Naive thymus-derived CD8-positive, alpha-beta T cell (primary cell): ENCODE results near the gene PSMD8. TPM values are rescaled to one million over a fixed set of nuclear protein-coding genes. Genes with fewer than 3 reads are reported as not detected.

ENCODE experiments used
- ATAC-seq, 2 donors: fragments of 150-1000 bp; cut with Tn5 transposase in 1 of 2; sonication (Bioruptor Pico), chemical (Tn5 transposase) in 1 of 2; 1 replicate in 1 of 2; 2 replicates in 1 of 2; pipeline ENCODE4 v1.10.0; 2021; ENCODE audit warnings: mild to moderate bottlenecking in 2 of 2, moderate library complexity in 2 of 2
- POLR2A ChIA-PET: fragments of 350-600 bp; sonication (Branson Sonifier 250); formaldehyde crosslinking; loops from one replicate; lab custom pipeline; 2021; ENCODE audit warnings: antibody characterized with exemption; lab: Charles Lee
- DNase-seq, 10 donors: peaks; one replicate each; pipeline versions ENCODE4 v3.0.0 to v3.0.0-alpha.2; 2020 to 2022
- H3K27ac Mint-ChIP-seq, 10 donors: one replicate each; pipeline ENCODE4 v1.8.0; 2020 to 2022; ENCODE audit warnings: mild to moderate bottlenecking in 10 of 10, mixed read lengths in 10 of 10, moderate library complexity in 4 of 10, inconsistent platforms in 1 of 10
- H3K27me3 Mint-ChIP-seq, 5 donors: one replicate each; pipeline ENCODE4 v1.8.0; 2021 to 2022; ENCODE audit warnings: mixed read lengths in 5 of 5
- H3K36me3 Mint-ChIP-seq, 3 donors: one replicate each; pipeline ENCODE4 v1.8.0; 2020 to 2022; ENCODE audit warnings: mixed read lengths in 3 of 3, mild to moderate bottlenecking in 2 of 3, inconsistent platforms in 1 of 3
- H3K4me1 Mint-ChIP-seq, 4 donors: one replicate each; pipeline ENCODE4 v1.8.0; 2021 to 2022; ENCODE audit warnings: mixed read lengths in 4 of 4
- H3K4me3 Mint-ChIP-seq, 10 donors: one replicate each; pipeline ENCODE4 v1.8.0; 2020 to 2022; ENCODE audit warnings: mild to moderate bottlenecking in 10 of 10, mixed read lengths in 10 of 10, moderate library complexity in 6 of 10, inconsistent platforms in 1 of 10
- H3K9me3 Mint-ChIP-seq, 9 donors: one replicate each; pipeline ENCODE4 v1.8.0; 2020 to 2022; ENCODE audit warnings: mixed read lengths in 9 of 9, mild to moderate bottlenecking in 3 of 9, inconsistent platforms in 1 of 9, moderate library complexity in 1 of 9
- polyA plus RNA-seq, 3 donors: library from polyadenylated mRNA; unstranded; fragments of 300-500 nt; fragmentation: Illumina TruSeq; gene quantifications; one replicate each; pipeline ENCODE4 v1.2.3, GENCODE V29; 2021
- total RNA-seq, 8 experiments: library from RNA in 2 of 8; stranded (reverse) in 2 of 8; gene quantifications; one replicate each; pipeline ENCODE4 v1.2.3 and lab custom pipeline; 2021 to 2026

Gene PSMD8
- total and polyA plus RNA-seq, 5 experiments from 2014 or later, result 73.8 to 139 (median 137) TPM

DNA sequence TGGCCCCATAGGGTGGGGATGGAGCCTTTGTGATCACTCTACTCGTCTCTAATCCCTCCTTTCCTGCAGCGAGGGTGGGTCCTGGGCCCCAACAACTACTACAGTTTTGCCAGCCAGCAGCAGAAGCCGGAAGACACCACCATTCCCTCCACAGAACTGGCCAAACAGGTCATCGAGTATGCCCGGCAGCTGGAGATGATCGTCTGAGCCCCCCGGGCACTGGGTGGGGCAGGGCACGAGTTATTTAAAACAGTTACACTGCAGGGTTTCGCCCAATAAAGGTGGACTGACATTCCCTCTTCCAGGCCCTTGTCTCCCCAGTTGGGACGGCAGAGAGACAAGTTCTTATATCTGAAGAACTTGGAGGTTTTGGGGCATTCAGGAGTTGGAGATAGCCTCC, 8.8 kb downstream of the PSMD8 start:
- Mint-ChIP-seq H3K27ac (no peak overlapping the region), H3K9me3 (no peaks in the 10 kb centered on the region), H3K4me1 (peaks cover 10 to 25% (median 16%) of the 10 kb centered on the region in 4 donors), H3K36me3 (peaks cover 0 to 82% (median 55%) of the 10 kb centered on the region in 3 donors), H3K4me3 (no peak overlapping the region), H3K27me3 (peaks cover 5 to 47% (median 24%) of the 10 kb centered on the region in 5 donors)
- DNase-seq (no peak), ATAC-seq (no peak)
- POLR2A ChIA-PET, result interaction anchor here (1.0 kb wide), 1 partner anchor 37 kb away, joined by 3 read pairs; no protein-coding TSS in a partner anchor

DNA sequence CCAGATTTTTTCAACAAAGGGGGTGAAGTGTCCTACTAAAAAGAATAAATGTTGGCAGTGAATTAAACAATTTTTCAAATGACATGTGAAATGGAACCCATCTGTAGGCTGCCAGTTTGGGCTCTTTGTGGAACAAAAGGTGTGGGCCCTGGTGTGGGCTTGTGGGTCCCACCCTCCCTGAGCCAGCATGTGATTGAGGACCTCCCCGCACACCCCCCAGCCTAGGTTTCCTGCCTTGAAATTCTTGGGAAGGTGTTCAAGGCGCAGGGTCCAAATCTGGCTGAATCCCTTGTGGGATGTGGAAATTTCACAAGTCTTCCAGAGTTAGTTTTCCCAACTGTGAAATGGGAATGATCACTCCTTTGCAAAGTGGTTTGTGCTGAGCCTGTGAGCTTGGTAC, 9.4 kb downstream of the PSMD8 start:
- Mint-ChIP-seq H3K27ac (no peak overlapping the region), H3K4me1 (peaks cover 11 to 28% (median 17%) of the 10 kb centered on the region in 4 donors), H3K36me3 (peaks cover 0 to 76% (median 54%) of the 10 kb centered on the region in 3 donors), H3K4me3 (no peak overlapping the region), H3K9me3 (no peaks in the 10 kb centered on the region), H3K27me3 (peaks cover 5 to 48% (median 25%) of the 10 kb centered on the region in 5 donors)
- ATAC-seq (no peak), DNase-seq (no peak)
- POLR2A ChIA-PET, result interaction anchor here (0.9 to 1.7 kb wide), 3 partner anchors 9 to 38 kb away, joined by 3 to 4 read pairs (median 4); partner anchors contain the start of gene PSMD8

DNA sequence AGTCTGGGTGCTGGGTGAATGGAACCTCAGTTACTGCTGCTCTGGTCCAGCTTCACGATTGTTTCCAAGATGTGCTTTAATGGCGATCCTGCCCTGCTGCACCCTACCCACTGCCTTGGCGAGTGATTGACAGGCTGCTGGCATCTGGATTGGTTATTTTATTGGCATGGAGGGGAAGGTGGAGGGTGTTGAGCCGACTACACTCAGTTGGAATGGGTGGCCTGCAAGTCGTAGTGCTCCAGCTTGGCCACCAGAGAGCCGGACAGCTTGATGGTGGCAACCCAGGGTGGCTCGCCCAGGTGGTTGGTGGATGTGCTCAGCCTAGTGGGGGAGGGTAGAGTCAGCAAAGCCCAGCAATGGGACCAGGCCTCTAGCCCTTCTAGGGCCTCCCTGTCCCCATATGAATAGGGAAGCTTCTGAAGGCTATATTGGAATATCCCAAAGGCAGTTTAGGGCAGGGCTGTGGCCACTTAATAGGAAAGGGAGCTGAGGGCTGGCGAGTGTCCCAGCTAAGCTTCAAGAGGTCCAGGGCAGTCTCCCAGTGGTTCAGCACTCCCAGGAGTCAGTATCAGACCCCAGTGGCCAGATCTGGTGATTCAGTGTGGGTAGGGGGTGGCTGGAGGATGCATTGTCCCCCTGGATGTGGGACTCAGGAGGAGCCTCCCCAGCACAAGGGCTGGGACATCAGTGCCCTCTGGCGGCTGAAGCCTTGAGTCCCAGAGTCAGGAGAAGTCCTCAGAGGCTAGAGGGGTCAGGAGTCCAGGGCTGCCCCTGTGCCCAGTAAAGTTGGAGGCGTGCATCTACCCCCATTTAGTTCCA, 10.0 kb downstream of the PSMD8 start:
- ATAC-seq, result no peak
- POLR2A ChIA-PET, result interaction anchor here (0.9 to 1.7 kb wide), 3 partner anchors 10 to 19 kb away, joined by 3 to 4 read pairs (median 4); partner anchors contain the start of genes FAM98C and PSMD8
- Mint-ChIP-seq H3K4me3 (peak overlapping the region in 3 of 10 donors; percentile 15 to 57 (median 22)), H3K27ac (peak overlapping the region in 2 of 10 donors; percentile 62 to 78), H3K4me1 (peaks cover 10 to 24% (median 19%) of the 10 kb centered on the region in 4 donors), H3K27me3 (peaks cover 7 to 49% (median 23%) of the 10 kb centered on the region in 5 donors), H3K9me3 (no peaks in the 10 kb centered on the region), H3K36me3 (peaks cover 0 to 69% (median 47%) of the 10 kb centered on the region in 3 donors)
- DNase-seq, result no peak

DNA sequence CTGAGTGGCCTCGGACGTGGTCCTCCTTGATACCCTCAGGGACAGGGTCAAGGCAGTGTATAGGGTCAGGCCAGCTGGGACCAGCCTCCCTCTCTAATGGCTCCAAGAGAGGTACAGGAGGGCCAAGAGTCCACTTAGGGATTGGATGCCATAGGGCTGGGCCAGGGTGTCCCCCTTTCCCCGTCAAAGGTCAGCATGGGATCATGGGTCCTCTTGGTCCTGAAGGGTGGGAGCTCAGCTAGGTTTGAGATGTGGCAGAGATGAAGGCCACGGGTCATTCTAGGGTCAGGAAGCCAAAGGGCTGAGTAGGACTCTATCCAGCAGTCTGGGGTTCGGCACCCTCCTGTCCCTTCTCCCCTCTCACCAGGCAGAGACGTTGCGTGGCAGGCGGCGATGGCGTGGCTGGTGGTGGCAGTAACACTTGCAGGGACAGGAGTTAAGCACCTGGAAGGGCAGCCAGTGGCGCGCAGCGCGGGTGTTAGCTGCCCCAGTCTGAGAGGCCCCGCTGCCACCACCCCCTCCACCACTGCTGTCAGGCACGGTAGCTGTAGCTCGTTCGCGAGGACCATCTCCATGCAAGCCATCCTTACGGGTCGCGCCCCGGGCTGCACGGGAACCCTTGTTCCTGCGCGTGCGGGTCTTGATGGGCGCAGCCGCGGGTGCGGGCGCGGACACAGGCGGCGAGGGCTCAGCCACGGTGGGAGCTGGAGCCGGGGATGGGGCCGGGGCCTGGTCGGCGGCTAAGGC, 10.9 kb downstream of the PSMD8 start:
- POLR2A ChIA-PET, result interaction anchor here (0.6 to 1.7 kb wide), 3 partner anchors 11 to 445 kb away, joined by 3 to 4 read pairs (median 3); partner anchors contain the start of genes FAM98C and PSMD8
- Mint-ChIP-seq H3K36me3 (peaks cover 0 to 62% (median 42%) of the 10 kb centered on the region in 3 donors), H3K4me1 (peaks cover 11 to 23% (median 22%) of the 10 kb centered on the region in 4 donors), H3K9me3 (no peaks in the 10 kb centered on the region), H3K27me3 (peaks cover 10 to 52% (median 27%) of the 10 kb centered on the region in 5 donors), H3K27ac (peak overlapping the region in 2 of 10 donors; percentile 62 to 78), H3K4me3 (peak overlapping the region in 4 of 10 donors; percentile 15 to 57 (median 53))
- no peak for ATAC-seq
- DNase-seq, result no peak

DNA sequence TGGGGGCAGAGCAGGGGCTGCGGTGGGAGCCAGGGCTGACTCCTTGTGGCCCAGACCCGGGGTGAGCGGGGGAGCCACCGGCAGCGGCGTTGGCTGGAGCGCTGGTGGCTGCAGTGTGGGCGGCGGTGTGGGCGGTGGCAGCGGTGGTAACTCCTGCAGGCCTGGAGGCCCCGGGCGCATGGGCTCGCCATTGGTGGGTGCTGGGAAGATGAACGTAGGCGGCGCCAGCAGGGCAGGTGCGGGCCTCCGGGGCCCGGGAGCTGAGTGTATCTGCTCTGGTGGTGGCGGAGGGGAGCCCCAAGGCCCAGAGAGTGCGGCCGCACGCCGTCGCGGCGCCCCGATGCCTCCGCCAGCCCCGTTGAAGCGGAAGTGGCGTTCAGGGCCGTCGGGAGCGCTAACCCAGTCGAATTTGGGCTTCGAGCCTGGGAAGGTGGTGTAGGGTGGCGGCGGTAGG, 11.5 kb downstream of the PSMD8 start:
- peaks cover 10 to 53% (median 27%) of the 10 kb centered on the region in 5 donors for H3K27me3 Mint-ChIP-seq
- POLR2A ChIA-PET, result interaction anchor here (0.6 to 1.7 kb wide), 2 partner anchors 11 to 445 kb away, joined by 3 to 4 read pairs; partner anchors contain the start of gene PSMD8
- no peaks in the 10 kb centered on the region for H3K9me3 Mint-ChIP-seq
- DNase-seq, result no peak
- H3K27ac Mint-ChIP-seq, result no peak overlapping the region
- peak overlapping the region in 2 of 10 donors; percentile 2 to 57 for H3K4me3 Mint-ChIP-seq
- no peak for ATAC-seq
- H3K4me1 Mint-ChIP-seq, result peaks cover 11 to 23% (median 21%) of the 10 kb centered on the region in 4 donors
- peaks cover 0 to 56% (median 37%) of the 10 kb centered on the region in 3 donors for H3K36me3 Mint-ChIP-seq

DNA sequence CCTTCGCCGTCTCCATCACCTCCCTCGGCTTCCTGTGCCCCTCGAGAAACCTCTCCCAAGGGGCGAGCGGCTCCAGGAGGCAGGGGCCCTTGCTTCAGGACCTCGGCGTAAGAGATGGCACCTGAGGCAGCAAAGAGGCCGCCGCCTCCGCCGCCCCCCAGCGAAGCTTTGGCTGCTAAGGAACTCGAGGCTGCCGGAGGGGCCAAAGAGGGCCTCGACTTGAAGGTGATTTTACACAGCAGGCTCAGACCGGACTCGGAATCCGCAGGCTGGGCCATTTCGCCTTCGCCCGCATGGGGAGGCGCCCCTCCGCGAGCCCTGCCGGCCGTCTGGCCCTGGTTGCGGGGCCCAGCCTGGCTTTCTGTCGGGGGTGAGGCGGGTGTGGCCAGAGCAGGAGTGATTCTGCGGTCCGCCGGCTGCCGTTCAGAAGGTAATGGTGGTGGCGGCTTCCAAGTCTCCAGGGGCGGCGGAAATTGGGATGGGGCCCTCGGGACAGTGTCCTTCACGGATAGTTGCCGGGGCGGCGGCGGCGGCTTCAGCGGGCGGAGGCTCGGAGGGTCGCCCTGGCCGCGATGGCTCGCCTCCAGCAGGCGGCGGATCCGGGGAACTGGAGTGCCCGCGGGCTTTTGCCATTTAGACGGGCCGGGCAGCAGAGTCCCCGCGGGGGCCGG, 12.1 kb downstream of the PSMD8 start:
- peak overlapping the region in 2 of 10 donors; percentile 2 to 57 for H3K4me3 Mint-ChIP-seq
- peaks cover 11 to 23% (median 21%) of the 10 kb centered on the region in 4 donors for H3K4me1 Mint-ChIP-seq
- peaks cover 10 to 54% (median 27%) of the 10 kb centered on the region in 5 donors for H3K27me3 Mint-ChIP-seq
- DNase-seq, result no peak
- H3K36me3 Mint-ChIP-seq, result peaks cover 0 to 50% (median 32%) of the 10 kb centered on the region in 3 donors
- no peak for ATAC-seq
- no peaks in the 10 kb centered on the region for H3K9me3 Mint-ChIP-seq
- no peak overlapping the region for H3K27ac Mint-ChIP-seq
- POLR2A ChIA-PET, result interaction anchor here (0.6 kb wide), 1 partner anchor 80 kb away, joined by 5 read pairs; no protein-coding TSS in a partner anchor

DNA sequence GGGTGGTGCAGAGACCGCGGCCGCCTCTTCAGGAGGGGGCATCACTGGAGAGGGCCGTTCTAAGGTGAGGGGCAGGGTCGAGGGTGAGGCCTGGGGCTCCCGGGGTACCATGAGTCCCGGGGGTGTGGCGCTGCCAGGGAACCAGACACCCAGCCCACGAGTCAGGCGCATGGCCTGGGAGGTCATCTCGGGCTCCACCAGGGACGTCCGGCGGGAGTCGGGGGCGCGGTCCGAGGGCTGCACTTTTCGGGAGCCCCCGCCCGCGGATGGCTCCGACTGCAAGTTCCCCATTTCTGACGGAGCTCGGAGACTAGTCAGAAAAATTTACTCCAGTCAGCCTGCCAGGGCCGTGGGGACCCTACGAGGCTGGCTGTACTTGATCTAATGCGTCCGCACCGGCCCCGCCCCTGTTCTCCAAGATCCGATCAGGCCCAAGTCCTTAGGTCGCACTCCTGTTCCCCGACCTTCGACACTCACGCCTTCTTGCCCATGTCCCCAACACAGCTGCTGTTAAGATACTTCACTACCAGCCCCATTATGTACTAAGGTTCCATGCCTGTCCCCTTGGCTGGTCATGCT, 12.7 kb downstream of the PSMD8 start:
- Mint-ChIP-seq H3K4me1 (peaks cover 11 to 23% (median 21%) of the 10 kb centered on the region in 4 donors), H3K27ac (peak overlapping the region in 6 of 10 donors; percentile 40 to 83 (median 68)), H3K27me3 (peaks cover 10 to 51% (median 27%) of the 10 kb centered on the region in 5 donors), H3K9me3 (no peaks in the 10 kb centered on the region), H3K36me3 (peaks cover 0 to 44% (median 26%) of the 10 kb centered on the region in 3 donors), H3K4me3 (peak overlapping the region; percentile 81 to 97 (median 88))
- ATAC-seq (no peak), DNase-seq (no peak)
- POLR2A ChIA-PET, result interaction anchor here (0.6 to 6.4 kb wide), 6 partner anchors 9 to 231 kb away, joined by 3 to 48 read pairs (median 4); partner anchors contain the start of genes EIF3K, FAM98C and PSMD8

DNA sequence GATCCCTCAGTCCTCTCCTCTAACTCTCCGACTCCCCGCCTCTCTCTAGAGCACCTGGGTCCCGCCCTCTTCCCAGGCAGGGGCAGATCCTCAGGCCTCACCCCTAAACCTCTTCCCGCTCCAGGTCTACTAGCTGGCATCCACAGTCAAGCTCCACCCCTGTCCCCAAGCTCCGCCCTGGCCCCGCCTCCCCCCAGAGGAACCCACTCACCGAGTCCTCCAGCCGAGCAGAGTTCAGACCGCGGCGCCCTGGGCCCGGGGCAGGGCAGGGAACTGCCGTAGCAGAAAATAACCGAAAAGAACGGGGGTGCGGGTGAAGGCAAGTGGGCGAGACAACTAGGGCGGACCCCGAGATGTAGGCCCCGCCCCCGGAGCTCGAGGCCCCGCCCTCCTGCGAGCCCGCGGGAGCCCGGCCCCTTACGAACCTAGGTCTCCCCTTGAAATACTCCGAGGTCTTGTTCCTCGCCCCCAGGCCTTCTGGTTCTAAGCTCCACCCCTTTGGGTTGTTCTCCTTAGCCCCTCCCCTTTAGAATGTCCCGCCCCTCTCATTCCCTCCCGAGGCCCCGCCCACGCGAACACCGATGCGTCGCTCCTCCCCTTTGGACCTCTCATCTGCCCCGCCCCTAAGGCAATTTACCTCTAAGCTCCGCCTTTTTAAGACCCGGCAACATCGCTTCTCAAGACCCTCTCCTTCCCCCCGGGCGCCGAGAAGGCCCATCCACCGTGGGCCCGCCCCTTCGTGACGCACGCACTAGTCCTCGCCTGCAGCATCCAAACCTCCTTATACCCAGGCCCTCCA, 13.4 kb downstream of the PSMD8 start, which contains the start of gene GGN:
TSS of gene GGN (minus strand) at position 485 of the 799 bp plus-strand sequence. CDS start 773 bp downstream, outside the sequence.
- POLR2A ChIA-PET, result interaction anchor here (0.7 to 6.4 kb wide), 7 partner anchors 9 to 231 kb away, joined by 3 to 48 read pairs (median 3); partner anchors contain the start of genes EIF3K, FAM98C and PSMD8
- Mint-ChIP-seq H3K27ac (peak within 1 kb of the TSS; percentile 20 to 95 (median 82)), H3K36me3 (peaks cover 0 to 37% (median 19%) of the 10 kb centered on the region in 3 donors), H3K4me3 (peak within 1 kb of the TSS; percentile 81 to 97 (median 92)), H3K4me1 (peaks cover 11 to 23% (median 21%) of the 10 kb centered on the region in 4 donors), H3K27me3 (peaks cover 10 to 44% (median 27%) of the 10 kb centered on the region in 5 donors), H3K9me3 (no peaks in the 10 kb centered on the region)
- DNase-seq (peak; percentile 55 to 85 (median 72)), ATAC-seq (peak; percentile 74 to 75)

DNA sequence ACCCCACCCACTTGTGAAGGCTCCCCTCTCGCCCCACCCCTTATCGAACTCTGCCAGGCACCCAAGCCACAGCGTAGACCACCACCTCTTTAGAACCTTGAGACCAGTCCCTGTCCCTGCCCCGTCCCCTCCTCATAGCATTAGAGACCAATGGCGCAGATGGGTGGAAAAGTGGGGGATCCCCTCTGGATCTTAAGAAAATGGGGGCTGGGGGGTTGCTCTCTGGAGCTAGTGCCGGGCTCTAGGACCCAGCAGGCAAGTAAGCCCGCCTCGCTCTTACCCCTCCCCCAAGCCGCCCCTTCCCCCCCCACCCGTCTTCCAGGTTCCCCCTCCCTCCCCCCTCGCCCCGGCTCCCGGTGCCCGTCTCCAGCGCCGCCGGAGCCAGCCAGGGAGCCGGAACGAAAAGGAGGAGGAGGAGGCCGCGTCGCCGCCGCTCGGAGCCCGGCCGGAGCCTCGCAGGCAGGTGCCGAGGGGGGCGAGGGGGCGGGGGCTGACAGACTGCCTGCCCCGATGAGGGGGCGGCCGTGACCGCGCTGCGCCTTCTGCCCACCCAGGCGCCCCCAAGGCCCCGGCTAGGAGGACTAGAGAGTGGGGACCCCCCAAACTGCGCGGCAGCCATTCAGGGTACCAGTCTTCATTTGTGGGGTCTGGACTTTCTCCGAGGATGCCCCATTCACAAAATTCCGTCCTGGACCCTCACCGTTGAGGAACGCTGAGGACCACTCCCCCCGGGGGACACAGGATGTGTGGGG, 14.2 kb downstream of the PSMD8 start, which contains the start of gene SPRED3:
TSS of gene SPRED3 (plus strand) at position 349 of the 752 bp plus-strand sequence. CDS start 1,606 bp downstream, outside the sequence.
- peak in 1 of 2 donors; percentile 11 for ATAC-seq
- peak in 1 of 10 donors; percentile 32 for DNase-seq
- POLR2A ChIA-PET, result interaction anchor here (0.7 to 6.4 kb wide), 6 partner anchors 8 to 37 kb away, joined by 3 to 48 read pairs (median 4); partner anchors contain the start of genes FAM98C and PSMD8
- Mint-ChIP-seq H3K9me3 (no peaks in the 10 kb centered on the region), H3K4me3 (peak within 1 kb of the TSS; percentile 81 to 97 (median 92)), H3K27ac (peak within 1 kb of the TSS in 9 of 10 donors; percentile 20 to 95 (median 87)), H3K27me3 (peaks cover 10 to 40% (median 23%) of the 10 kb centered on the region in 5 donors), H3K36me3 (peaks cover 0 to 29% (median 12%) of the 10 kb centered on the region in 3 donors), H3K4me1 (peaks cover 11 to 23% (median 21%) of the 10 kb centered on the region in 4 donors)
